Rectal smooth muscle tissue (tissue), 1 donor: ENCODE measurements around the gene RHOB.
A peak's percentile ranks its signal among the peaks of the same experiment; 100 is the strongest.
"Not testable (repeated sequence)": the region's sequence is repeated elsewhere in the genome, so short reads cannot be mapped to it uniquely, and the experiment has no call there.

ENCODE experiments used
- H3K27ac ChIP-seq: one replicate; pipeline ENCODE4 v1.7.0; 2013; ENCODE audit warnings: low read depth, low read length, inconsistent platforms
- H3K27me3 ChIP-seq: one replicate; pipeline ENCODE4 v1.7.0; 2013; ENCODE audit warnings: low read length; ENCODE audit not compliant: control insufficient read depth, insufficient read depth
- H3K36me3 ChIP-seq: one replicate; pipeline ENCODE4 v1.7.0; 2013; ENCODE audit warnings: low read length; ENCODE audit not compliant: control insufficient read depth, insufficient read depth
- H3K4me1 ChIP-seq: one replicate; pipeline ENCODE4 v1.7.0; 2013; ENCODE audit warnings: low read length; ENCODE audit not compliant: control insufficient read depth, insufficient read depth
- H3K4me3 ChIP-seq: one replicate; pipeline ENCODE4 v1.7.0; 2013; ENCODE audit warnings: low read length
- H3K9ac ChIP-seq: one replicate; pipeline ENCODE4 v1.7.0; 2013; ENCODE audit warnings: low read length

RHOB gene

DNA sequence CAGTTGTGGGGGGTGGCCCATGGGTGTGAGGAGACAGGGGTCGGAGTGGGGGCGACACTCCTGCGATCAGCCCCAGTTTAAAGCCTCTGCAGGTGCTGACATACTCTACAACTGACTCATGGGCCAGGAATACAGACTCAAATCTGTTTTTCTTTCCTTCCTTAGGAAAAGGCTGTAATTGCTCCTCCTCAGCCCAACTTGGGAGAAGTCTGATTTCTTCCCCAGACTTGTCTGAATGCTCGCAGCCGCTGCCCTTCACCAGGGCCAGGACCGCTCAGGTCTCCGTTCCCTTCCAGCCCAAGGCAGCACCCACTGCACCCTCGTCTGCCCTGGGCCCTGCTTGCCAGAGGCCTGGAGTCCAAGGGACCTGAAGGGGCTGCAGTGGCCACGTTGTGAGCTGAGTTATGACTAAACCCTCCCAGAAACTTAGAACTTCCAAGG is 41.3 kb downstream of the RHOB start:
- Histone ChIP-seq H3K9ac (no peak overlapping the region), H3K4me1 (peaks cover 17% of the 10 kb centered on the region), H3K27me3 (no peaks in the 10 kb centered on the region), H3K4me3 (no peak overlapping the region), H3K27ac (no peak overlapping the region), H3K36me3 (no peaks in the 10 kb centered on the region)

DNA sequence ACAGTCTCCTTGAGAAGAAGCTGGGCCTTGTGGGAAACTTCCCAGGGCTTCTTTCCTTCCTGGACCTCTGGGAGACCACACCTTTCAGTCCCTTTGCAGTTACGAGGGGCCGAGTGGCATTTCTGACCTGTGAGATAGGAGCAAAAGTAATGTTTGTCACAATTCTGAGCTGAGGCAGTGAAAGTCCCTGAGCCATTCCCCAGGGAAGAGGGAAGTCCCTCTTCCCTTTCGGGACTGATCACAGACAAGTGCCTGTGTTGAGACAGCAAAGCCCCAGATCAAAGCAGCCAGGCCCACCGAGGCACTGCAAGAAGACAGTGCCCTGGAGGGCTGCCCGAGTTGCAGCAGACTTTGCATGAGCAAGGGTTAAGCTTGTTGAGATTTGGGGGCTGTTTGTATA is 41.9 kb downstream of the RHOB start:
- Histone ChIP-seq H3K27ac (peak overlapping the region; percentile 41), H3K4me1 (peaks cover 17% of the 10 kb centered on the region), H3K9ac (no peak overlapping the region)

DNA sequence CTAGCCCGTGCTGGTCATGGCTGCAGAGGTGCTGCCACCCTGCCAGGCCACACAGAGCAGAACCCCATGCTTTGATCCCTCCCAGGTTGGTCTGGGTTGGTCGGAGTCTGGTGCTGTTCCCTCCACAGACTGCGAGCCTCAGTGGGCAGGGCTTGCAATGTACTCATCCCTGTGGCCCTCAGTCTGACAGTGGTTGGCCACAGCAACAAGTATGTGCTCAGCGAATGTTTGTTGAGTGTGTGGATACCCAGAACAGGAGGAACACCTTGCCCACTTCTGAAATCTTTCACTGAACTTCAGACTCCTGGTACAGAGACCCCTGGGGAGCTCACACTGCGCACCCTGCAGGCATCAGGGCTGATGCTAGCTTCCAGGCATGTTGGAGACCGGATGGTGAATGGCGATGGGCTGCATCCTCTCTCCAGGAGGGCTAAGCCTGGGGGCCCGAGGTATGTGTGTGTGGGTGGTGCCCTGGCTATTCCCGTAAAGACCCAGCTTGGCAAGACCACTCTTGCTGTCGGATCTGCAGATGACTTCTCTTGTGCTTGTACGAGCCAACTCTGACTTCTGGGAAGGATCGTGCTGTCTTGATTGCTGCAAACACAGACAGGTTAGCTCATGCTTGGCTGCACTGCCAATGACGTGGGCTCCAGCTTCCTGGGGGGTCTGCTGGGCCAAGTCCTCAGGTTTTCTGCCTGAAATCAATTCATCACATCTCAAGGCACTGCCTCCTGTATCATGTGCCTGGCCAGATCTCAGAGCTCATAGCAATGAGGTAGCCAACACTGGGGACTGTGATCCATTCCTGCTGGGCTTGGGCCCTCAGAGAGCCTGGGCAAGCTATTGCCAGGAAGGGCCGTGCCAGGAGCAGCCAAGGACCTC is 43.7 kb downstream of the RHOB start:
- no peaks in the 10 kb centered on the region for H3K27me3 ChIP-seq
- H3K27ac ChIP-seq = peak overlapping the region; percentile 74
- H3K36me3 ChIP-seq = no peaks in the 10 kb centered on the region
- no peak overlapping the region for H3K9ac ChIP-seq
- no peak overlapping the region for H3K4me3 ChIP-seq
- H3K4me1 ChIP-seq = peaks cover 17% of the 10 kb centered on the region

More for the DNA sequence above, 41.9 kb downstream of the RHOB start:
- H3K36me3 ChIP-seq = no peaks in the 10 kb centered on the region
- H3K4me3 ChIP-seq = no peak overlapping the region
- no peaks in the 10 kb centered on the region for H3K27me3 ChIP-seq

DNA sequence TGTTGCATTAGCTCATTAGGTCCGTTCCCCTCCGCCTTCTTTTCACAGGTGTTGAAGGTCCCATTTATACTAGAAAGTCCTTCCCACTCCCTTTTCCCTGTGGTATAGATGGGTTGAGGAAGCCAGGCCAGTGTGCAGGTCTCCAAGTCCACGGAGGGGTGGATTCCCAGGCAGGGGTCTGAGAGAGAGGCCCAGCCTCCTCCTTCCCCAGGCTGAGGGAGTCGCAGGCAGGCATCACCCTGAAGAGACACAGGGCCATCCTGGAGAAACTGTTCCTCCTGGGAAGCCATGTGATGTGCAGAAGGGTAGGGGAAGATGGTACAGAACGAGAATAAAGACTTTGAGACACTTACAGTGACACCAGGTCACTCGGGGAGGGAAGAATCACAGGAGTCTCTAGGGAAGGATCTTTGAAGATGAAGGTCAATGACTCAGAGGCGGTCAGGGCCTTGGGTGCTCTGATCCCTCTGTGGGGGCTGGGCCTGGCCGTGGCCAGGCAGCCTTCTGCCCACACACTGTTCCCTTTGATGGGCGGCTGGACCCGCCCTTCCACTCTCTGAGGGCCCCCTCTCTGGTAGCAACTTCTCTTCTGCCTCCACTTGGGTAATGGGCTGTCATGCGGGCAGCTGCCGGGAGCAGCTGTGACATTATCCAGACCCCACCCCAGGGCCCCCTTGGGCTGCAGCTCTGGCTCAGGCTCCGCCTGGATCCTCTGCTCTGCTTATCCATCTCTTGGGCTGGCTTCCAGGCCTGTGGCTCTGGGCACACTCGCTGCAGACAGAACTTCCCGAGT is 45.1 kb downstream of the RHOB start:
- no peak overlapping the region for H3K9ac ChIP-seq
- H3K4me3 ChIP-seq = no peak overlapping the region
- H3K27ac ChIP-seq = peak overlapping the region; percentile 74
- H3K36me3 ChIP-seq = no peaks in the 10 kb centered on the region
- no peaks in the 10 kb centered on the region for H3K27me3 ChIP-seq
- peaks cover 17% of the 10 kb centered on the region for H3K4me1 ChIP-seq

DNA sequence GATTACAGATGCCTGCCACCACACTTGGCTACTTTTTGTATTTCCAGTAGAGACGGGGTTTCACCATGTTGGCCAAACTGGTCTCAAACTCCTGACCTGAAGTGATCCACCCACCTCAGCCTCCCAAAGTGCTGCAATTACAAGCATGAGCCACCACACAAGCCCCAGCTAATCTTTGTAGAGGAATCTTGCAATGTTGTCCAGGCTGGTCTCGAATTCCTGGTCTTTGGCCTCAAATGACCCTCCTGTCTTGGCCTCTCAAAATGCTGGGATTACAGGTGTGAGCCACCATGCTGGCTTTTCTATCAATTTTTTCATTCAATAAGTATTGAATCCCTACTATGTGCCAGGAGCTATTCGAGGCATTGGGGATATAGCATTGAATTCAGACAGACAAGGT is 46.2 kb downstream of the RHOB start:
- not testable (repeated sequence) for H3K4me3 ChIP-seq, H3K27me3 ChIP-seq, H3K36me3 ChIP-seq, H3K9ac ChIP-seq
- Histone ChIP-seq H3K27ac (peak overlapping the region; percentile 35), H3K4me1 (peaks cover 17% of the 10 kb centered on the region)

DNA sequence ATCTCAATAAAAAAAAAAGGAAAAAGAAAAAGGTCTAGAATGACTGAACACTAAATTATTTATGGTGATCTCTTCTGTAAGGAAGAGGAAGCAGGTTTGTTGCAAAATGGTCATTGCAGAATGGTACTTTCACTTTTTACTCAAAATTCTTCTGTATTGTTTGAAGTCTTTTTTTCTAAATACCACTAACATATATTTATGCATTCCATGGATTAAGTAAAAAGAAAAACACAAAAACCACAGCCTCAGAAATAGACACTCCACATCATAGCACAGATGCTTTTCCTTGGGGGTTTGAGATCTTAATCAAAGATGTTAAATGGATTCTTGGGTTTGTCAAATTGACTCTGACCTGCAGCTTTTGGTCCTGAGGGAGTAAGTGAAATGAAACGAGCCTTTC is 47.4 kb downstream of the RHOB start:
- H3K27ac ChIP-seq = no peak overlapping the region

DNA sequence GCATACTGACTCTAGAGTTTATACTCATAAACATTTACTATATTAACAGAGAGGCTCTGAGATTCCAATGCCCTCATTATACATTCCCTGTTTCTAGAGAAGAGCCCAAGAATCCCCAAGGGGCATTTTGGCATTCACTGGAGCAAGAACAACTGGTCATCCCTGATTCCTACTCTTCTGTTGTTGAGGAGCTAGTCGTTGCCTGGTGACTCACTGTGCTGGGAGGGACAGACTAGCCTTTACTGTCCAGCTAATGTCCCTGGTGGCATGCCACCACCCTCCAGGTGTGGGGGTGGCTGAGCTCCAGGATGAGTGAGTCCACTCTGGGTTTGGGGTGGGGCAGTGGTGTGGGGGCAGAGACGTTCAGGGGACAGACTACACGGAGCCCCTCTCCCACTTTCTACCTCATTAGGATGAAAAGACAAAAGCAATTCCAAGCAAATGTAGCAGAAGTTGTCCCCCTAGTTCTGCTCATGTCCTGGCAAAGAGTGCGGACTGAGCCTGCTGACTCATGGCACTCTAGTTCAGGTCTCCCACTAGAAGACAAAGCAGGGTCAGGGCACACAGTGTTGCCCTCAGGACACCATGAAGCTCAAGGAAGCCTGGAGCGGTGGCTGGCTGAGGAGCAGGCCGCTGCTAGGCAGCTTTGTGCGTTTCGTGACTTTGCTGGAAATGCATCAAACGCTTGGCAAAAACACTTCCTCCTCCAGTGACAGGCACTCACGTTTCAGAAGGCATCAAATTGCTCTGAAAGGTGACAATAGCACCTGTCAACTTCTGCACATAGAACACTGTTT is 49.4 kb downstream of the RHOB start:
- Histone ChIP-seq H3K27me3 (no peaks in the 10 kb centered on the region), H3K9ac (no peak overlapping the region), H3K4me1 (peaks cover 8% of the 10 kb centered on the region), H3K27ac (no peak overlapping the region), H3K36me3 (no peaks in the 10 kb centered on the region), H3K4me3 (no peak overlapping the region)

More for the DNA sequence above, 47.4 kb downstream of the RHOB start:
- H3K4me3 ChIP-seq = no peak overlapping the region
- no peaks in the 10 kb centered on the region for H3K27me3 ChIP-seq
- H3K9ac ChIP-seq = no peak overlapping the region
- H3K36me3 ChIP-seq = no peaks in the 10 kb centered on the region
- peaks cover 17% of the 10 kb centered on the region for H3K4me1 ChIP-seq

DNA sequence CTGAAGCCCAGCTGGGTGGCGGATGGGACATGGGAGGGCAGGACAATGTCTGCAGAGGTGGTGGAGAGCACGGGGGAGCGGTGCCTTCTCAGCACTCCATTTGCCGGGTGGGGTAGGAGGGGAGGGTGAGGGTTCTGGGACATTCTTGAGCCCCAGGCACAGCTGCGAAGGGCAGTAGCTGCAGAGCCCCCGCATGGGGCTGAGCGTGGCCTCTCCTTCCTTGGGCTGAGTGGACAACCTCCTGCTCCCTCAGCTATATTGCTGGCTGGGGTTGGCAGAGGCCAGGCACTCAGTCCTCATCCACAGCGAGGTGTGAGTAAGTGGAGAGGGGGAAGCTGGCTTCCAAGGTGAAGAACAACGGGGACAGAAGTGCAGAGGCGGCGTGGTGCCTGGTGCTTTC is 50.1 kb downstream of the RHOB start:
- Histone ChIP-seq H3K27me3 (no peaks in the 10 kb centered on the region), H3K4me3 (no peak overlapping the region), H3K9ac (no peak overlapping the region), H3K4me1 (peaks cover 1% of the 10 kb centered on the region), H3K27ac (no peak overlapping the region), H3K36me3 (no peaks in the 10 kb centered on the region)
